Esophagus muscularis mucosa (tissue), 4 donors: ENCODE data around the gene EN1.

Experiments
- EP300 ChIP-seq: sonication (generic); formaldehyde crosslinking; IDR thresholded peaks from one replicate; pipeline ENCODE4 v1.6.1; 2017; ENCODE audit warnings: antibody characterized with exemption
- POLR2A ChIP-seq: fragments of 450-650 bp; IDR thresholded peaks from one replicate; pipeline ENCODE4 v1.6.1; 2017; ENCODE audit warnings: antibody characterized with exemption, moderate library complexity, mild to moderate bottlenecking, low read depth
- POLR2AphosphoS5 ChIP-seq, 2 donors: sonication (generic); formaldehyde crosslinking; IDR thresholded peaks; one replicate each; pipeline ENCODE4 v1.6.1; 2017; ENCODE audit warnings: antibody characterized with exemption in 2 of 2
- TF ChIP-seq, protein P1 (sequence below), 3 experiments: fragments of 200-600 bp in 2 of 3; fragments of 450-650 bp in 1 of 3; sonication (generic) in 2 of 3; IDR thresholded peaks; one replicate each; pipeline ENCODE4 v1.5.1; 2017 to 2019; ENCODE audit warnings: antibody characterized with exemption in 3 of 3, mild to moderate bottlenecking in 2 of 3, moderate library complexity in 1 of 3

DNA sequence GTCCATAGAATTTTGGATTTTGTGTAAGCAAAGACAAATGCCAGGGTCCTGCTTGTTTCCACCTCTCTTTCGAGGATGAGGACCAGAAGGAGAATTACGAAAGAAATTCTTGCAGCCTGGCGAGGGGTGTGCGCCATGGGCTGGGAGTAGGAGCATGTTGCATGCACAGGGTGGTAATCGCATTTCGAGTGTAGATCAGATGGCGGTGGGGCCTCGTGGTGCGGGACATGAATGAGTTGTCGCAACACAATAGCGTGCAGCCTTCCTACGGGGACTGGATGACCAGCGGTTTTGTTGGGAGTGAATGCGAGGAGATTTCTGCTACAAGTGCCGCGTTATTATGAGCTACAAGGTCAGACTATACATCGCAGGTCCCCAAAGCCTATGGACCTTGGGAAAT lies 4.2 kb upstream of the EN1 start:
- TF ChIP-seq, protein P1, sequence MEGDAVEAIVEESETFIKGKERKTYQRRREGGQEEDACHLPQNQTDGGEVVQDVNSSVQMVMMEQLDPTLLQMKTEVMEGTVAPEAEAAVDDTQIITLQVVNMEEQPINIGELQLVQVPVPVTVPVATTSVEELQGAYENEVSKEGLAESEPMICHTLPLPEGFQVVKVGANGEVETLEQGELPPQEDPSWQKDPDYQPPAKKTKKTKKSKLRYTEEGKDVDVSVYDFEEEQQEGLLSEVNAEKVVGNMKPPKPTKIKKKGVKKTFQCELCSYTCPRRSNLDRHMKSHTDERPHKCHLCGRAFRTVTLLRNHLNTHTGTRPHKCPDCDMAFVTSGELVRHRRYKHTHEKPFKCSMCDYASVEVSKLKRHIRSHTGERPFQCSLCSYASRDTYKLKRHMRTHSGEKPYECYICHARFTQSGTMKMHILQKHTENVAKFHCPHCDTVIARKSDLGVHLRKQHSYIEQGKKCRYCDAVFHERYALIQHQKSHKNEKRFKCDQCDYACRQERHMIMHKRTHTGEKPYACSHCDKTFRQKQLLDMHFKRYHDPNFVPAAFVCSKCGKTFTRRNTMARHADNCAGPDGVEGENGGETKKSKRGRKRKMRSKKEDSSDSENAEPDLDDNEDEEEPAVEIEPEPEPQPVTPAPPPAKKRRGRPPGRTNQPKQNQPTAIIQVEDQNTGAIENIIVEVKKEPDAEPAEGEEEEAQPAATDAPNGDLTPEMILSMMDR (IDR thresholded peaks at IDR 0.05) = no peak
- TF ChIP-seq POLR2A (no peak), POLR2AphosphoS5 (IDR thresholded peaks at IDR 0.05) (no peak), EP300 (no peak)
